ENCODE measurements around the gene PITHD1. TPM values are rescaled to one million over a fixed set of nuclear protein-coding genes. Genes with fewer than 3 reads are reported as not detected.

The PITHD1 gene
- total RNA-seq, 3 donors from 2014 or later (not counting 1 experiment from before 2014, with no cell fraction given), result 73.2 to 84.1 (median 77.7) TPM

DNA sequence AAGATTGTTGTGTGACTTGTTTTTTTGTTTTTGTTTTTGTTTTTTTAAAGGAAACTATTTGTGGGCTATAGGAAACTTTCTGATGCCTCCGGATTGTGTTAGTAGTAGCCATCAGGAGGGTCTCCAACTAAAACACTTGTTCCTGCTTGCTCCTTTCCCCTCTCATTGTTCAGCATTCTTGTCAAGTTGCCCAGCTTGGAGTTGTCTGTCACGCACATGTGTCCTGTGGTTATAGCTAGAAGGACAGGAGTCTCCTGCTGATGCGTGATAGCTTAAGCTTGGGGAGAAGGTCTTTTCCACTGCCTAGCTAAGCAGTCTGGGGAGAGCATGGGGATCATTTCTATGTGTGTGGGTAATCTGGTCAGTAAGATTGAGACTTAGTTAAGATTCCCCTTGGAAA is 9.5 kb downstream of the PITHD1 start:
- 100% methylated on average over 3 of the region's 3 CpGs for WGBS (ENCODE audit: insufficient coverage)
- H3K27me3 Mint-ChIP-seq (ENCODE audit: low read depth in 2 of 2), result no peaks in the 10 kb centered on the region
- H3K9me3 Mint-ChIP-seq, result no peaks in the 10 kb centered on the region
- peaks cover 19 to 25% of the 10 kb centered on the region in 2 donors for H3K4me1 Mint-ChIP-seq
- DNase-seq (no peak), ATAC-seq (no peak)
- H3K27me3 ChIP-seq (ENCODE audit: control insufficient read depth, insufficient read depth, low read length), result no peaks in the 10 kb centered on the region
- H3K27ac ChIP-seq (ENCODE audit: low read length), result no peak overlapping the region
- H3K4me1 ChIP-seq (ENCODE audit: control insufficient read depth, insufficient read depth, low read length), result peaks cover 23% of the 10 kb centered on the region
- H3K9me3 ChIP-seq (ENCODE audit: control insufficient read depth, insufficient read depth, low read length), result no peaks in the 10 kb centered on the region
- no peak overlapping the region for H3K27ac Mint-ChIP-seq
- intact Hi-C loops (cut with micrococcal nuclease), result no loop called here
- H3K36me3 Mint-ChIP-seq, result peaks cover 10% of the 10 kb centered on the region
- TF ChIP-seq, protein P1, sequence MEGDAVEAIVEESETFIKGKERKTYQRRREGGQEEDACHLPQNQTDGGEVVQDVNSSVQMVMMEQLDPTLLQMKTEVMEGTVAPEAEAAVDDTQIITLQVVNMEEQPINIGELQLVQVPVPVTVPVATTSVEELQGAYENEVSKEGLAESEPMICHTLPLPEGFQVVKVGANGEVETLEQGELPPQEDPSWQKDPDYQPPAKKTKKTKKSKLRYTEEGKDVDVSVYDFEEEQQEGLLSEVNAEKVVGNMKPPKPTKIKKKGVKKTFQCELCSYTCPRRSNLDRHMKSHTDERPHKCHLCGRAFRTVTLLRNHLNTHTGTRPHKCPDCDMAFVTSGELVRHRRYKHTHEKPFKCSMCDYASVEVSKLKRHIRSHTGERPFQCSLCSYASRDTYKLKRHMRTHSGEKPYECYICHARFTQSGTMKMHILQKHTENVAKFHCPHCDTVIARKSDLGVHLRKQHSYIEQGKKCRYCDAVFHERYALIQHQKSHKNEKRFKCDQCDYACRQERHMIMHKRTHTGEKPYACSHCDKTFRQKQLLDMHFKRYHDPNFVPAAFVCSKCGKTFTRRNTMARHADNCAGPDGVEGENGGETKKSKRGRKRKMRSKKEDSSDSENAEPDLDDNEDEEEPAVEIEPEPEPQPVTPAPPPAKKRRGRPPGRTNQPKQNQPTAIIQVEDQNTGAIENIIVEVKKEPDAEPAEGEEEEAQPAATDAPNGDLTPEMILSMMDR (IDR thresholded peaks at IDR 0.05), result no peak
- H3K4me3 Mint-ChIP-seq, result no peak overlapping the region
- H3K36me3 ChIP-seq (ENCODE audit: control insufficient read depth, insufficient read depth, low read length), result peaks cover 29% of the 10 kb centered on the region
- H3K4me3 ChIP-seq (ENCODE audit: low read length), result no peak overlapping the region

DNA sequence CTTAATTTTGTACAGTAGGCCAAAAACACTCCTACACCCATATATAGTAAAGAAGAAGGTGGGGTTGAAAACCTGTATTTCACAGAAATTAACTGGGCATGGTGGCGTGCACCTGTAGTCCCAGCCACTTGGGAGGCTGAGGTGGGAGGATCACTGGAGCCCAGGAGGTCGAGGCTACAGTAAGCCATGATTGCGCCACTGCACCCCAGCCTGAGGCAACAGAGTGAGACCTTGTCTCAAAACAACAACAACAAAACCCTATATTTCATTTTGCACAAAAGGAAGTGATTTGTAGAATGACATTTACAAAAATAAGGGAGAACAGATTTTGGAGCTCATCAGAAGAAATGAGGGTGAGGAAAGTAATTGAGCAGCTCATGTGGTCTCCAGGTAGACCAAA is 10.5 kb downstream of the PITHD1 start:
- Histone ChIP-seq H3K36me3 (ENCODE audit: control insufficient read depth, insufficient read depth, low read length) (peaks cover 34% of the 10 kb centered on the region), H3K9me3 (ENCODE audit: control insufficient read depth, insufficient read depth, low read length) (no peaks in the 10 kb centered on the region), H3K4me3 (ENCODE audit: low read length) (no peak overlapping the region), H3K27me3 (ENCODE audit: control insufficient read depth, insufficient read depth, low read length) (no peaks in the 10 kb centered on the region), H3K27ac (ENCODE audit: low read length) (no peak overlapping the region), H3K4me1 (ENCODE audit: control insufficient read depth, insufficient read depth, low read length) (peaks cover 31% of the 10 kb centered on the region)
- Mint-ChIP-seq H3K27ac (peak overlapping the region; percentile 67 to 72), H3K27me3 (ENCODE audit: low read depth in 2 of 2) (no peaks in the 10 kb centered on the region), H3K4me3 (peak overlapping the region; percentile 79), H3K4me1 (peaks cover 19 to 32% of the 10 kb centered on the region in 2 donors), H3K9me3 (no peaks in the 10 kb centered on the region), H3K36me3 (peaks cover 10% of the 10 kb centered on the region)
- DNase-seq (no peak), ATAC-seq (no peak)
- WGBS (ENCODE audit: insufficient coverage), result 100% methylated on average over 2 of the region's 3 CpGs
- intact Hi-C loops (cut with micrococcal nuclease), result no loop called here
- TF ChIP-seq, protein P1 (IDR thresholded peaks at IDR 0.05), result no peak

DNA sequence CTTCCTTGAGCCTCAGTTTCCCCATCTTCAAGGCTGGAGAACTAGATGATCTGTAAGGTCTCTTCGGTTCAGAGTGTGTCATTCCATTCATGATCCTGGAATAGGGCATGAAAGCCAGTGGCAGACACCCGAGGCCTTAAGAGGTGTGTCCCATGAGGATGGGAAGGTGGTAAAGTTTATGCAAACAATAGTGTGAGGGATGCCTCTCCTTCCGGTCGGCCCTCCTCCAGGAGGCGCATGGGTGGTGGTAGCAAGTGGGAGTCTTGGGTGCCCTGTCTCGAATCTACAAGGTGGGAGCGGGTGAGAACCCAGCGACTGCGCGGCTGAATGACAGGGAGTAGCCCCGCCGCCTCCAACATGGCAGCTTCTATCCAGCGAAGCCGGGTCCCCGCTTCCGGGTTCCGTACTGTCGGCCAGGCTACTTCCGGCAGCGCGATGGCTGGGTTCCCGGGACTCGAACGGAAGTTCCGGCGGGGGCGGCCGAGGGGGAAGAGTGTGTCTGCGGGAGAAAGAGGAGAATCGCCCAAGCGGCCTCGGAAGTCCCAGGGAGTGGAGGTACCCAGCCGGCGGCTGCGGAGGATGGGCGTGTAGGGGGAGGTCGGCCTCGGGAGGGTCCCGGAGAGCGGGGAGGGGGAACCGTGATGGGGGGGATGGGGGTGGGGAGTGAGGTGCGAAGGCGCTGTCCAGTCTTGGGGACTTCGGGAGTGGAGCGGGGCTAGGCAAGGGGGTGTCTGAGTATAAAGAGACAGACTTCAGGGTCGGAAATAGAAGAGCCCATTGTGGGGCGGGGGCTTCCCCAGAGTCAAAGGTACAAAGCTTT is 12.7 kb downstream of the PITHD1 start, which contains the start of gene LYPLA2:
Gene LYPLA2, plus strand, starts transcription at position 450 of the 820 bp plus-strand sequence. CDS start 1,538 bp downstream, outside the sequence.
- TF ChIP-seq, protein P1 (IDR thresholded peaks at IDR 0.05), result no peak
- no peaks in the 10 kb centered on the region for H3K27me3 Mint-ChIP-seq (ENCODE audit: low read depth in 2 of 2)
- ATAC-seq (peak; percentile 91 to 94 (median 94)), DNase-seq (peak; percentile 82 to 92)
- Histone ChIP-seq H3K9me3 (ENCODE audit: control insufficient read depth, insufficient read depth, low read length) (no peaks in the 10 kb centered on the region), H3K4me3 (ENCODE audit: low read length) (peak within 1 kb of the TSS; percentile 88), H3K4me1 (ENCODE audit: control insufficient read depth, insufficient read depth, low read length) (peaks cover 31% of the 10 kb centered on the region), H3K27me3 (ENCODE audit: control insufficient read depth, insufficient read depth, low read length) (no peaks in the 10 kb centered on the region), H3K36me3 (ENCODE audit: control insufficient read depth, insufficient read depth, low read length) (peaks cover 30% of the 10 kb centered on the region), H3K27ac (ENCODE audit: low read length) (peak within 1 kb of the TSS; percentile 87)
- intact Hi-C loops (cut with micrococcal nuclease), result no loop called here
- WGBS (ENCODE audit: insufficient coverage), result 2% methylated on average over 47 of the region's 47 CpGs
- peak within 1 kb of the TSS; percentile 90 to 100 for H3K27ac Mint-ChIP-seq
- peaks cover 19 to 42% of the 10 kb centered on the region in 2 donors for H3K4me1 Mint-ChIP-seq
- H3K36me3 Mint-ChIP-seq, result peaks cover 4% of the 10 kb centered on the region
- no peaks in the 10 kb centered on the region for H3K9me3 Mint-ChIP-seq
- H3K4me3 Mint-ChIP-seq, result peak within 1 kb of the TSS; percentile 99
